ENCODE results near the gene ARID1B.

DNA sequence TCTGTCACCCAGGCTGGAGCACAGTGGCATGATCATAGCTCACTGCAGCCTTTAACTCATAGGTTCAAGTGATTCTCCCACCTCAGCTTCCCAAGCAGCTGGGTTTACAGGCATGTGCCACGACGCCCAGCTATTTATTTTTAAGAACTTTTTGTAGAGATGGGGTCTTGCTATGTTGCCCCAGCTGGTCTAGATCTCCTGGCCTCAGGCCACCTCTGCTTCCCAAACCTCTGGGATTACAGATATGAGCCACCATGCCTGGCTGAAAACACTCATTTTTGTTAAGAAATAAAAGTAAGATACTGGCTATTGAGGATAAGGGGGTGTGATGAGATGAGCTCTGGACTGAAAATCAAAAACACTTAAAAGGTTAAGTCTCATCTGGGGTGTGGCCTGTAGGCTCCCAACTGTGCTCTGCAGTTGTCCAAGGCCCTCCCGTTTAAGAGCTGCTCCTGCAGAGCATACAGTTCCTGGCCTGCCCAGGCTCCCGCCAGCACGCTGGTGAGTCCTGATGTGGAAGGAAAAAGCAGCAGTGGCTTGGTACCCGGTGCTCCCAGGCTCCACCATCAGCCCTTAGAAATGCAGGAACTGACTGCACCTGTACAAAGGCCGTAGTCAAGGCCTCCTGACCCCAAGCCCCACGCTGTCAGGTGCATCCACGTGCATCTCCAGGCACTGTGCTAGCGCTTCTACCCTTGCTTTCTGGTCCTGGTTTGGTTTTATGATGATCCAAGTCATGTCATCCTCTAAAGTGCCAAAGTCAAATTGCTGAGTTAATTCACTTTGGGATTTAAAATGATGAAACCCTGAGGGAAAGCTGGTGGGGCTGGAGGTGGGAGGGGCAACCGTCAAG lies 434.7 kb downstream of the ARID1B start:
- TF ChIP-seq, protein P1, sequence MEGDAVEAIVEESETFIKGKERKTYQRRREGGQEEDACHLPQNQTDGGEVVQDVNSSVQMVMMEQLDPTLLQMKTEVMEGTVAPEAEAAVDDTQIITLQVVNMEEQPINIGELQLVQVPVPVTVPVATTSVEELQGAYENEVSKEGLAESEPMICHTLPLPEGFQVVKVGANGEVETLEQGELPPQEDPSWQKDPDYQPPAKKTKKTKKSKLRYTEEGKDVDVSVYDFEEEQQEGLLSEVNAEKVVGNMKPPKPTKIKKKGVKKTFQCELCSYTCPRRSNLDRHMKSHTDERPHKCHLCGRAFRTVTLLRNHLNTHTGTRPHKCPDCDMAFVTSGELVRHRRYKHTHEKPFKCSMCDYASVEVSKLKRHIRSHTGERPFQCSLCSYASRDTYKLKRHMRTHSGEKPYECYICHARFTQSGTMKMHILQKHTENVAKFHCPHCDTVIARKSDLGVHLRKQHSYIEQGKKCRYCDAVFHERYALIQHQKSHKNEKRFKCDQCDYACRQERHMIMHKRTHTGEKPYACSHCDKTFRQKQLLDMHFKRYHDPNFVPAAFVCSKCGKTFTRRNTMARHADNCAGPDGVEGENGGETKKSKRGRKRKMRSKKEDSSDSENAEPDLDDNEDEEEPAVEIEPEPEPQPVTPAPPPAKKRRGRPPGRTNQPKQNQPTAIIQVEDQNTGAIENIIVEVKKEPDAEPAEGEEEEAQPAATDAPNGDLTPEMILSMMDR (IDR thresholded peaks at IDR 0.05) = no peak
- no peak for TF ChIP-seq POLR2A (IDR thresholded peaks at IDR 0.05)

Measured in prostate gland (tissue), 2 donors.